WTC11 (cell line): Measurements from ENCODE around the gene DTNBP1. TPM values are rescaled to one million over a fixed set of nuclear protein-coding genes. Genes with fewer than 3 reads are reported as not detected.
"Not testable (repeated sequence)": the region's sequence is repeated elsewhere in the genome, so short reads cannot be mapped to it uniquely, and the experiment has no call there.

Experiments
- ATAC-seq: fragments of 200-7000 bp; cut with Tn5 transposase; 2 replicates; pipeline ENCODE4 v1.10.0; 2021; ENCODE audit warnings: mild to moderate bottlenecking, moderate library complexity
- CTCF ChIA-PET: fragments of 300-600 bp; sonication (Branson Sonifier 250); formaldehyde crosslinking; loops from one replicate; lab custom pipeline; 2021; ENCODE audit warnings: antibody characterized with exemption; lab: Charles Lee
- POLR2A ChIA-PET: fragments of 350-600 bp; sonication (Branson Sonifier 250); formaldehyde crosslinking; loops from one replicate; lab custom pipeline; 2021; ENCODE audit warnings: antibody characterized with exemption; lab: Charles Lee
- DNase-seq: peaks from one replicate; pipeline ENCODE4 v3.0.0; 2021; ENCODE audit warnings: low spot score
- H3K27ac Mint-ChIP-seq: 2 replicates; pipeline ENCODE4 v1.8.0; 2021; ENCODE audit warnings: mixed read lengths
- H3K27me3 Mint-ChIP-seq: 2 replicates; pipeline ENCODE4 v1.8.0; 2021; ENCODE audit warnings: low read depth, mild to moderate bottlenecking, moderate library complexity, mixed read lengths
- H3K36me3 Mint-ChIP-seq: 2 replicates; pipeline ENCODE4 v1.8.0; 2021; ENCODE audit warnings: mixed read lengths
- H3K4me1 Mint-ChIP-seq: 2 replicates; pipeline ENCODE4 v1.8.0; 2022; ENCODE audit warnings: mixed read lengths
- H3K4me3 Mint-ChIP-seq: 2 replicates; pipeline ENCODE4 v1.8.0; 2021; ENCODE audit warnings: mild to moderate bottlenecking, moderate library complexity, mixed read lengths
- H3K9me3 Mint-ChIP-seq: 2 replicates; pipeline ENCODE4 v1.8.0; 2021; ENCODE audit warnings: mixed read lengths
- CREM ChIP-seq: sonication (generic); formaldehyde crosslinking; IDR thresholded peaks from 2 replicates; pipeline ENCODE4 v1.8.1; 2022; ENCODE audit warnings: mild to moderate bottlenecking, missing genetic modification reagents, moderate library complexity
- EMX1 ChIP-seq: fragments of 250-450 bp; sonication (Bioruptor Pico); IDR thresholded peaks from 2 replicates; pipeline ENCODE4 v1.8.0; 2021; ENCODE audit warnings: mild to moderate bottlenecking
- ETV6 ChIP-seq: sonication (generic); formaldehyde crosslinking; IDR thresholded peaks from 2 replicates; pipeline ENCODE4 v1.8.1; 2022; ENCODE audit warnings: mild to moderate bottlenecking, missing genetic modification reagents
- KAT7 ChIP-seq: sonication (generic); formaldehyde crosslinking; IDR thresholded peaks from 2 replicates; pipeline ENCODE4 v1.8.1; 2023; ENCODE audit warnings: missing genetic modification reagents, mild to moderate bottlenecking, borderline replicate concordance
- RORB ChIP-seq: fragments of 250-450 bp; sonication (Bioruptor Pico); IDR thresholded peaks from 2 replicates; pipeline ENCODE4 v1.9.0; 2021; ENCODE audit warnings: mild to moderate bottlenecking
- SMAD3 ChIP-seq: sonication (generic); formaldehyde crosslinking; IDR thresholded peaks from 2 replicates; pipeline ENCODE4 v1.8.0; 2022; ENCODE audit warnings: missing genetic modification reagents, mild to moderate bottlenecking, borderline replicate concordance
- SMAD4 ChIP-seq: sonication (generic); formaldehyde crosslinking; IDR thresholded peaks from 2 replicates; pipeline ENCODE4 v1.8.0; 2022; ENCODE audit warnings: mild to moderate bottlenecking, missing genetic modification reagents
- SP1 ChIP-seq: sonication (generic); formaldehyde crosslinking; conservative IDR thresholded peaks from 2 replicates; pipeline ENCODE4 v1.8.1; 2022; ENCODE audit warnings: missing genetic modification reagents
- TCF7 ChIP-seq: sonication (generic); formaldehyde crosslinking; IDR thresholded peaks from 2 replicates; pipeline ENCODE4 v1.8.0; 2022; ENCODE audit warnings: mild to moderate bottlenecking, low read depth, missing genetic modification reagents, moderate library complexity
- TEAD1 ChIP-seq: sonication (generic); formaldehyde crosslinking; IDR thresholded peaks from 2 replicates; pipeline ENCODE4 v1.8.0; 2022; ENCODE audit warnings: mild to moderate bottlenecking, missing genetic modification reagents
- ZBTB21 ChIP-seq: sonication (generic); formaldehyde crosslinking; IDR thresholded peaks from 2 replicates; pipeline ENCODE4 v1.8.1; 2023; ENCODE audit warnings: mild to moderate bottlenecking, missing genetic modification reagents, borderline replicate concordance
- ZNF263 ChIP-seq: sonication (generic); formaldehyde crosslinking; IDR thresholded peaks from 2 replicates; pipeline ENCODE4 v1.8.1; 2022; ENCODE audit warnings: low read depth, mild to moderate bottlenecking, moderate library complexity, missing genetic modification reagents
- ZNF317 ChIP-seq: sonication (generic); formaldehyde crosslinking; IDR thresholded peaks from 2 replicates; pipeline ENCODE4 v1.8.1; 2023; ENCODE audit warnings: low read depth, mild to moderate bottlenecking, moderate library complexity, missing genetic modification reagents, borderline replicate concordance
- total RNA-seq: library from RNA; stranded (reverse); gene quantifications from 3 replicates; pipeline ENCODE4 v1.2.3, GENCODE V29; 2021
- TF ChIP-seq, protein P1 (sequence below): sonication (generic); formaldehyde crosslinking; IDR thresholded peaks from 2 replicates; pipeline ENCODE4 v1.8.0; 2022; ENCODE audit warnings: missing genetic modification reagents
- TF ChIP-seq, protein P2 (sequence below): sonication (generic); formaldehyde crosslinking; conservative IDR thresholded peaks from 2 replicates; pipeline ENCODE4 v1.8.1; 2023; ENCODE audit warnings: mild to moderate bottlenecking, low read depth, missing genetic modification reagents, moderate library complexity
- TF ChIP-seq, protein P3 (sequence below): sonication (generic); formaldehyde crosslinking; IDR thresholded peaks from 2 replicates; pipeline ENCODE4 v1.8.1; 2023; ENCODE audit warnings: mild to moderate bottlenecking, missing genetic modification reagents, borderline replicate concordance
- TF ChIP-seq, protein P4 (sequence below): fragments of 200-600 bp; IDR thresholded peaks from 2 replicates; pipeline ENCODE4 v1.8.0; 2022; ENCODE audit warnings: antibody characterized with exemption
- TF ChIP-seq, protein P5 (sequence below): sonication (generic); formaldehyde crosslinking; IDR thresholded peaks from 2 replicates; pipeline ENCODE4 v1.8.1; 2023; ENCODE audit warnings: mild to moderate bottlenecking, missing genetic modification reagents, moderate library complexity
- TF ChIP-seq, protein P6 (sequence below): fragments of 250-450 bp; sonication (Bioruptor Pico); IDR thresholded peaks from 2 replicates; pipeline ENCODE4 v1.8.0; 2021; ENCODE audit warnings: mild to moderate bottlenecking

The DTNBP1 gene
- total RNA-seq, 1 experiment from 2014 or later: 15.1 TPM

DNA sequence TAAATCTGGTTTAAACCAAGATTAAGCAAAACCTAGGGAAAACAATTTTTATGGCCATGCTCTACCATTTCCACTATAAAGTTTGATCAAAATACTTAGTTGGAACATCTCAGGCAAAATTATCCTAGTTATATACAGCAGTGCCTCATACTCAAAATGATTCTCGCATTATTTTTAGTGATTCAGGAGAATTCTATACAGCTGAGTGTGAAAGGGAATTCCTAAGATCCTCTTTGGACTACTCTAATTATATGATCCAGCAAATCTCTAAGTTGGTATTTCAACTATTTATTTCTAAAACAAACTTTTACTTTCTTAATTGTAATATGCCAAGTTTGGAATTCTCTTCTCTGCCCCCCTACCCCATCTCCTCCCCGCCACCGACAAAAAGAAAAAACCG lies 8.6 kb downstream of the DTNBP1 start (continued):
- TF ChIP-seq, protein P1, sequence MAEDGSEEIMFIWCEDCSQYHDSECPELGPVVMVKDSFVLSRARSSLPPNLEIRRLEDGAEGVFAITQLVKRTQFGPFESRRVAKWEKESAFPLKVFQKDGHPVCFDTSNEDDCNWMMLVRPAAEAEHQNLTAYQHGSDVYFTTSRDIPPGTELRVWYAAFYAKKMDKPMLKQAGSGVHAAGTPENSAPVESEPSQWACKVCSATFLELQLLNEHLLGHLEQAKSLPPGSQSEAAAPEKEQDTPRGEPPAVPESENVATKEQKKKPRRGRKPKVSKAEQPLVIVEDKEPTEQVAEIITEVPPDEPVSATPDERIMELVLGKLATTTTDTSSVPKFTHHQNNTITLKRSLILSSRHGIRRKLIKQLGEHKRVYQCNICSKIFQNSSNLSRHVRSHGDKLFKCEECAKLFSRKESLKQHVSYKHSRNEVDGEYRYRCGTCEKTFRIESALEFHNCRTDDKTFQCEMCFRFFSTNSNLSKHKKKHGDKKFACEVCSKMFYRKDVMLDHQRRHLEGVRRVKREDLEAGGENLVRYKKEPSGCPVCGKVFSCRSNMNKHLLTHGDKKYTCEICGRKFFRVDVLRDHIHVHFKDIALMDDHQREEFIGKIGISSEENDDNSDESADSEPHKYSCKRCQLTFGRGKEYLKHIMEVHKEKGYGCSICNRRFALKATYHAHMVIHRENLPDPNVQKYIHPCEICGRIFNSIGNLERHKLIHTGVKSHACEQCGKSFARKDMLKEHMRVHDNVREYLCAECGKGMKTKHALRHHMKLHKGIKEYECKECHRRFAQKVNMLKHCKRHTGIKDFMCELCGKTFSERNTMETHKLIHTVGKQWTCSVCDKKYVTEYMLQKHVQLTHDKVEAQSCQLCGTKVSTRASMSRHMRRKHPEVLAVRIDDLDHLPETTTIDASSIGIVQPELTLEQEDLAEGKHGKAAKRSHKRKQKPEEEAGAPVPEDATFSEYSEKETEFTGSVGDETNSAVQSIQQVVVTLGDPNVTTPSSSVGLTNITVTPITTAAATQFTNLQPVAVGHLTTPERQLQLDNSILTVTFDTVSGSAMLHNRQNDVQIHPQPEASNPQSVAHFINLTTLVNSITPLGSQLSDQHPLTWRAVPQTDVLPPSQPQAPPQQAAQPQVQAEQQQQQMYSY (CRISPR knock-in tag): no peak
- no peak for TF ChIP-seq KAT7 (CRISPR knock-in tag)
- TF ChIP-seq, all 79 proteins: peak for 0

DNA sequence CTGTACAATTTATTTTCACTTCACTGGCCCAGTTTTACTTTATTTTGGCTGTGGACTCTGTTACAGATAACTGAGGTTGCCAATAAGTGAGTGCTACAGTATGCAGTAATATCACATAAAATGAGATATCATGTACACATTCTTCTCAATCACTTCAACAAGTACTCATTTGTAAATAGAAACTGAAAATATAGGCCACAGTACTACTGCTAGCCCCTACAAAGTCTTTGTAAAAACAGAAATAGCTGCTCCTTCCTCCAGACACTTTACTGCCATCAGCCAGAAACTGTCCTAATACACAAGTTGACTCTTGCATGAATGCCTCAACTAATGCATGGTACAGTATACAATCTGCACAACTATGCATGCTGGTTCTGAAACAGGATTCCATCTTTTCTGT lies 9.2 kb downstream of the DTNBP1 start:
- no peak for TF ChIP-seq CREM (CRISPR knock-in tag)
- TF ChIP-seq ETV6 (CRISPR knock-in tag): no peak
- TF ChIP-seq, protein P2, sequence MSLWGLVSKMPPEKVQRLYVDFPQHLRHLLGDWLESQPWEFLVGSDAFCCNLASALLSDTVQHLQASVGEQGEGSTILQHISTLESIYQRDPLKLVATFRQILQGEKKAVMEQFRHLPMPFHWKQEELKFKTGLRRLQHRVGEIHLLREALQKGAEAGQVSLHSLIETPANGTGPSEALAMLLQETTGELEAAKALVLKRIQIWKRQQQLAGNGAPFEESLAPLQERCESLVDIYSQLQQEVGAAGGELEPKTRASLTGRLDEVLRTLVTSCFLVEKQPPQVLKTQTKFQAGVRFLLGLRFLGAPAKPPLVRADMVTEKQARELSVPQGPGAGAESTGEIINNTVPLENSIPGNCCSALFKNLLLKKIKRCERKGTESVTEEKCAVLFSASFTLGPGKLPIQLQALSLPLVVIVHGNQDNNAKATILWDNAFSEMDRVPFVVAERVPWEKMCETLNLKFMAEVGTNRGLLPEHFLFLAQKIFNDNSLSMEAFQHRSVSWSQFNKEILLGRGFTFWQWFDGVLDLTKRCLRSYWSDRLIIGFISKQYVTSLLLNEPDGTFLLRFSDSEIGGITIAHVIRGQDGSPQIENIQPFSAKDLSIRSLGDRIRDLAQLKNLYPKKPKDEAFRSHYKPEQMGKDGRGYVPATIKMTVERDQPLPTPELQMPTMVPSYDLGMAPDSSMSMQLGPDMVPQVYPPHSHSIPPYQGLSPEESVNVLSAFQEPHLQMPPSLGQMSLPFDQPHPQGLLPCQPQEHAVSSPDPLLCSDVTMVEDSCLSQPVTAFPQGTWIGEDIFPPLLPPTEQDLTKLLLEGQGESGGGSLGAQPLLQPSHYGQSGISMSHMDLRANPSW: no peak
- TF ChIP-seq ZNF317 (CRISPR knock-in tag): no peak
- TF ChIP-seq TCF7: no peak
- no peak for TF ChIP-seq RORB (CRISPR knock-in tag)
- TF ChIP-seq, protein P3, sequence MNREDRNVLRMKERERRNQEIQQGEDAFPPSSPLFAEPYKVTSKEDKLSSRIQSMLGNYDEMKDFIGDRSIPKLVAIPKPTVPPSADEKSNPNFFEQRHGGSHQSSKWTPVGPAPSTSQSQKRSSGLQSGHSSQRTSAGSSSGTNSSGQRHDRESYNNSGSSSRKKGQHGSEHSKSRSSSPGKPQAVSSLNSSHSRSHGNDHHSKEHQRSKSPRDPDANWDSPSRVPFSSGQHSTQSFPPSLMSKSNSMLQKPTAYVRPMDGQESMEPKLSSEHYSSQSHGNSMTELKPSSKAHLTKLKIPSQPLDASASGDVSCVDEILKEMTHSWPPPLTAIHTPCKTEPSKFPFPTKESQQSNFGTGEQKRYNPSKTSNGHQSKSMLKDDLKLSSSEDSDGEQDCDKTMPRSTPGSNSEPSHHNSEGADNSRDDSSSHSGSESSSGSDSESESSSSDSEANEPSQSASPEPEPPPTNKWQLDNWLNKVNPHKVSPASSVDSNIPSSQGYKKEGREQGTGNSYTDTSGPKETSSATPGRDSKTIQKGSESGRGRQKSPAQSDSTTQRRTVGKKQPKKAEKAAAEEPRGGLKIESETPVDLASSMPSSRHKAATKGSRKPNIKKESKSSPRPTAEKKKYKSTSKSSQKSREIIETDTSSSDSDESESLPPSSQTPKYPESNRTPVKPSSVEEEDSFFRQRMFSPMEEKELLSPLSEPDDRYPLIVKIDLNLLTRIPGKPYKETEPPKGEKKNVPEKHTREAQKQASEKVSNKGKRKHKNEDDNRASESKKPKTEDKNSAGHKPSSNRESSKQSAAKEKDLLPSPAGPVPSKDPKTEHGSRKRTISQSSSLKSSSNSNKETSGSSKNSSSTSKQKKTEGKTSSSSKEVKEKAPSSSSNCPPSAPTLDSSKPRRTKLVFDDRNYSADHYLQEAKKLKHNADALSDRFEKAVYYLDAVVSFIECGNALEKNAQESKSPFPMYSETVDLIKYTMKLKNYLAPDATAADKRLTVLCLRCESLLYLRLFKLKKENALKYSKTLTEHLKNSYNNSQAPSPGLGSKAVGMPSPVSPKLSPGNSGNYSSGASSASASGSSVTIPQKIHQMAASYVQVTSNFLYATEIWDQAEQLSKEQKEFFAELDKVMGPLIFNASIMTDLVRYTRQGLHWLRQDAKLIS: no peak
- TF ChIP-seq, protein P4, sequence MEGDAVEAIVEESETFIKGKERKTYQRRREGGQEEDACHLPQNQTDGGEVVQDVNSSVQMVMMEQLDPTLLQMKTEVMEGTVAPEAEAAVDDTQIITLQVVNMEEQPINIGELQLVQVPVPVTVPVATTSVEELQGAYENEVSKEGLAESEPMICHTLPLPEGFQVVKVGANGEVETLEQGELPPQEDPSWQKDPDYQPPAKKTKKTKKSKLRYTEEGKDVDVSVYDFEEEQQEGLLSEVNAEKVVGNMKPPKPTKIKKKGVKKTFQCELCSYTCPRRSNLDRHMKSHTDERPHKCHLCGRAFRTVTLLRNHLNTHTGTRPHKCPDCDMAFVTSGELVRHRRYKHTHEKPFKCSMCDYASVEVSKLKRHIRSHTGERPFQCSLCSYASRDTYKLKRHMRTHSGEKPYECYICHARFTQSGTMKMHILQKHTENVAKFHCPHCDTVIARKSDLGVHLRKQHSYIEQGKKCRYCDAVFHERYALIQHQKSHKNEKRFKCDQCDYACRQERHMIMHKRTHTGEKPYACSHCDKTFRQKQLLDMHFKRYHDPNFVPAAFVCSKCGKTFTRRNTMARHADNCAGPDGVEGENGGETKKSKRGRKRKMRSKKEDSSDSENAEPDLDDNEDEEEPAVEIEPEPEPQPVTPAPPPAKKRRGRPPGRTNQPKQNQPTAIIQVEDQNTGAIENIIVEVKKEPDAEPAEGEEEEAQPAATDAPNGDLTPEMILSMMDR: no peak
- TF ChIP-seq, protein P5, sequence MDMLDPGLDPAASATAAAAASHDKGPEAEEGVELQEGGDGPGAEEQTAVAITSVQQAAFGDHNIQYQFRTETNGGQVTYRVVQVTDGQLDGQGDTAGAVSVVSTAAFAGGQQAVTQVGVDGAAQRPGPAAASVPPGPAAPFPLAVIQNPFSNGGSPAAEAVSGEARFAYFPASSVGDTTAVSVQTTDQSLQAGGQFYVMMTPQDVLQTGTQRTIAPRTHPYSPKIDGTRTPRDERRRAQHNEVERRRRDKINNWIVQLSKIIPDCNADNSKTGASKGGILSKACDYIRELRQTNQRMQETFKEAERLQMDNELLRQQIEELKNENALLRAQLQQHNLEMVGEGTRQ (CRISPR knock-in tag): no peak
- TF ChIP-seq ZBTB21 (CRISPR knock-in tag): no peak
- no peak for TF ChIP-seq ZNF263
- TF ChIP-seq, protein P6, sequence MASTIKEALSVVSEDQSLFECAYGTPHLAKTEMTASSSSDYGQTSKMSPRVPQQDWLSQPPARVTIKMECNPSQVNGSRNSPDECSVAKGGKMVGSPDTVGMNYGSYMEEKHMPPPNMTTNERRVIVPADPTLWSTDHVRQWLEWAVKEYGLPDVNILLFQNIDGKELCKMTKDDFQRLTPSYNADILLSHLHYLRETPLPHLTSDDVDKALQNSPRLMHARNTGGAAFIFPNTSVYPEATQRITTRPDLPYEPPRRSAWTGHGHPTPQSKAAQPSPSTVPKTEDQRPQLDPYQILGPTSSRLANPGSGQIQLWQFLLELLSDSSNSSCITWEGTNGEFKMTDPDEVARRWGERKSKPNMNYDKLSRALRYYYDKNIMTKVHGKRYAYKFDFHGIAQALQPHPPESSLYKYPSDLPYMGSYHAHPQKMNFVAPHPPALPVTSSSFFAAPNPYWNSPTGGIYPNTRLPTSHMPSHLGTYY (CRISPR knock-in tag): no peak
- no peak for TF ChIP-seq SP1 (CRISPR knock-in tag)
- no peak for TF ChIP-seq KAT7 (CRISPR knock-in tag)
- TF ChIP-seq SMAD4 (CRISPR knock-in tag): no peak
- no peak for TF ChIP-seq TEAD1 (CRISPR knock-in tag)
- no peak for TF ChIP-seq SMAD3 (CRISPR knock-in tag)
- no peak for TF ChIP-seq EMX1 (CRISPR knock-in tag)
- no peak overlapping the region for H3K27ac Mint-ChIP-seq
- no peaks in the 10 kb centered on the region for H3K9me3 Mint-ChIP-seq
- ChIA-PET CTCF (no interaction called here), POLR2A (no interaction called here)
- H3K27me3 Mint-ChIP-seq: no peaks in the 10 kb centered on the region
- DNase-seq (no peak), ATAC-seq (no peak)
- peaks cover 4% of the 10 kb centered on the region; the same call in 1 of the 2 replicates for H3K36me3 Mint-ChIP-seq
- no peak overlapping the region for H3K4me3 Mint-ChIP-seq
- H3K4me1 Mint-ChIP-seq: peaks cover 24% of the 10 kb centered on the region

DNA sequence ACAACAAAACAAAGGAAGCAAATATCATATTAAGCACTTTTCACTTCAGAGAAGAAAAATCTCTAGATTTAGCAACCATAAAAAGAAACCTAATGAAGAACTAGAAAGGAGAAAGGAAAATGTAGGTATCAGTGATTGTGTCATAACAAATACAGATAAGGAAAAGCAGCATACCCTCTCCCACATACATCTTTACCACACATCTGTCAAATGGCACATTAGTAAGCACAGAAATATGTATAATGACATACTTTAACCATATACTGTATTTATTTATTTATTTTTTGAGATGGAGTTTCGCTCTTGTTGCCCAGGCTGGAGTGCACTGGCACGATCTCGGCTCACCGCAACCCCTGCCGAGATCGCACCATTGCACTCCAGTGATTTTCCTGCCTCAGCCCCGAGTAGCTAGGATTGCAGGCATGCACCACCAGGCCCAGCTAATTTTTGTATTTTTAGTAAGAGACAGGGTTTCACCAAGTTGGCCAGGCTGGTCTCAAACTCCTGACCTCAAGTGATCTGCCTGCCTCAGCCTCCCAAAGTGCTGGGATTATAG lies 12.7 kb downstream of the DTNBP1 start:
- H3K27me3 Mint-ChIP-seq, H3K4me1 Mint-ChIP-seq, CTCF ChIA-PET, H3K9me3 Mint-ChIP-seq, H3K36me3 Mint-ChIP-seq, H3K4me3 Mint-ChIP-seq, DNase-seq, POLR2A ChIA-PET, H3K27ac Mint-ChIP-seq, ATAC-seq: not testable (repeated sequence)
